Bronchial epithelial cell (primary cell): ENCODE results near the gene DNAH7. TPM values are rescaled to one million over a fixed set of nuclear protein-coding genes. Genes with fewer than 3 reads are reported as not detected.

ENCODE experiments used
- DNase-seq: peaks from one replicate; pipeline ENCODE4 v3.0.0-alpha.2; 2010; ENCODE audit warnings: low read depth
- FAIRE-seq: peaks from 2 replicates; lab custom pipeline; 2011; peaks lifted over from hg19 to GRCh38; lab: Jason Lieb, UNC
- H3K27me3 ChIP-seq: 2 replicates; pipeline ENCODE4 v1.5.1; 2011; ENCODE audit warnings: low read length; ENCODE audit not compliant: control insufficient read depth, insufficient read depth
- H3K36me3 ChIP-seq: 2 replicates; pipeline ENCODE4 v1.5.1; 2011; ENCODE audit warnings: low read length; ENCODE audit not compliant: control insufficient read depth, insufficient read depth
- H3K4me3 ChIP-seq: 2 replicates; pipeline ENCODE4 v1.5.1; 2011; ENCODE audit warnings: mild to moderate bottlenecking, low read depth, low read length, control low read depth
- total RNA-seq: library from RNA; depleted of rRNA; stranded (reverse); fragments of >200 nt; gene quantifications from 2 replicates; pipeline ENCODE4 v1.2.1, GENCODE V29; 2014
- TF ChIP-seq, protein P1 (sequence below): IDR thresholded peaks from 2 replicates; pipeline ENCODE4 v1.5.1; 2011; ENCODE audit warnings: mild to moderate bottlenecking, moderate library complexity, low read length, control low read depth, inconsistent platforms; ENCODE audit not compliant: insufficient read depth, severe bottlenecking

DNAH7 gene
- total RNA-seq, 1 donor from 2014 or later, result 0.26 TPM

DNA sequence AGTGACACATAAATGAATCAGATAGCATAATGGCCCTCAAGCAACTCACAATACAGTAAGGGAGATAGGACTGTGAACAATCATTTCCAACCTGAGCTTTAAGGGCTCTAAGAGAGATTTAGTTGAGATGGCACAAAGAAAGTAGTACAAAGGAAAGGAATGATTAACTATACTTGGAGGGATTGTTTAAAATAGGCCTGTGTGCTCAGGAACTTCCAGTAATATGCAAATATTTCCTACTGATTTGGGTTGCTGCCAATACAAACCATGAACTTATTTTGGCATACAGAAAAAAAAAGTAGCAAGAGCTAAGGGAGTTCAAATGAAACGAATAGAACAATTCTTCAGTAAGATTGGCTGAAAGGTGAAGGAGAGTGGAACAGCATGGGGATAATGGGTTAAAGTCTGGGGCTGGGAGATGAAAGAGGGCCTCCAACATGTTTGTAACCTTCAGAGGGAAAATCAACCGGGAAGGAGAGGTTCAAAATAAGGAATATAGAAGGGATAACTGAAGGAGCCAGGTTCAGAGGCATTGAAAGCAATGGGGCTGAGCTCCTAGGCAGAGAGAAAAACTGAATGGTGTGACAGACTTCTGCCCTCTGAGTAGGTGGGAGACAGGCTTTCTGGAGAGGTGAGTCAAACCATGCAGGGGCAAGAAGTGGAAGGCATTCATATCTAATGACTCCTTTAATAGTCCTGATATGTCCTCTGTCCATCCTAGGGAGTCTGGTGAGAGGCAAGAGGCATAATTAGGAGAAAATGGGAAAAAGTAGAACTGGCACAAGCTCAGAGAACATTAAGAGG, 83.5 kb downstream of the DNAH7 start:
- FAIRE-seq, result no peak
- no peak overlapping the region for H3K4me3 ChIP-seq
- TF ChIP-seq, protein P1, sequence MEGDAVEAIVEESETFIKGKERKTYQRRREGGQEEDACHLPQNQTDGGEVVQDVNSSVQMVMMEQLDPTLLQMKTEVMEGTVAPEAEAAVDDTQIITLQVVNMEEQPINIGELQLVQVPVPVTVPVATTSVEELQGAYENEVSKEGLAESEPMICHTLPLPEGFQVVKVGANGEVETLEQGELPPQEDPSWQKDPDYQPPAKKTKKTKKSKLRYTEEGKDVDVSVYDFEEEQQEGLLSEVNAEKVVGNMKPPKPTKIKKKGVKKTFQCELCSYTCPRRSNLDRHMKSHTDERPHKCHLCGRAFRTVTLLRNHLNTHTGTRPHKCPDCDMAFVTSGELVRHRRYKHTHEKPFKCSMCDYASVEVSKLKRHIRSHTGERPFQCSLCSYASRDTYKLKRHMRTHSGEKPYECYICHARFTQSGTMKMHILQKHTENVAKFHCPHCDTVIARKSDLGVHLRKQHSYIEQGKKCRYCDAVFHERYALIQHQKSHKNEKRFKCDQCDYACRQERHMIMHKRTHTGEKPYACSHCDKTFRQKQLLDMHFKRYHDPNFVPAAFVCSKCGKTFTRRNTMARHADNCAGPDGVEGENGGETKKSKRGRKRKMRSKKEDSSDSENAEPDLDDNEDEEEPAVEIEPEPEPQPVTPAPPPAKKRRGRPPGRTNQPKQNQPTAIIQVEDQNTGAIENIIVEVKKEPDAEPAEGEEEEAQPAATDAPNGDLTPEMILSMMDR, result no peak

DNA sequence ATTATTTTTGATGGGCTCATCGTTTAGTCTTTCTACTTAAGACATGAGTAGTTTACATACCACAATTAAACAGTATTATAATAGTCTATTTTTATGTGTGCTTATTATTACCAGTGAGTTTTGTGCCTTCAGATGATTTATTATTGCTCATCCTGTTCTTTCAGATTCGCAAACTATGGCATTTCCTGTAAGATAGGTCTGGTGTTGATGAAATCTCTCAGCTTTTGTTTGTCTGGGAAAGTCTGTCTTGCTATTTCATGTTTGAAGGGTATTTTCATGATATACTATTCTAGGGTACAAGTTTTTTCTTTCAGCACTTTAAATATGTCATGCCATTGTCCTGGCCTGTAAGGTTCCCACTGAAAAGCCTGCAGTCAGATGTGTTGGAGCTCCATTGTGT, 101.3 kb downstream of the DNAH7 start:
- H3K27me3 ChIP-seq, result no peaks in the 10 kb centered on the region
- H3K4me3 ChIP-seq, result no peak overlapping the region
- TF ChIP-seq, protein P1, result no peak
- H3K36me3 ChIP-seq, result no peaks in the 10 kb centered on the region
- DNase-seq (peak; percentile 74), FAIRE-seq (no peak)

More for the DNA sequence above, 83.5 kb downstream of the DNAH7 start:
- H3K36me3 ChIP-seq, result no peaks in the 10 kb centered on the region
- no peaks in the 10 kb centered on the region for H3K27me3 ChIP-seq
- DNase-seq, result no peak

DNA sequence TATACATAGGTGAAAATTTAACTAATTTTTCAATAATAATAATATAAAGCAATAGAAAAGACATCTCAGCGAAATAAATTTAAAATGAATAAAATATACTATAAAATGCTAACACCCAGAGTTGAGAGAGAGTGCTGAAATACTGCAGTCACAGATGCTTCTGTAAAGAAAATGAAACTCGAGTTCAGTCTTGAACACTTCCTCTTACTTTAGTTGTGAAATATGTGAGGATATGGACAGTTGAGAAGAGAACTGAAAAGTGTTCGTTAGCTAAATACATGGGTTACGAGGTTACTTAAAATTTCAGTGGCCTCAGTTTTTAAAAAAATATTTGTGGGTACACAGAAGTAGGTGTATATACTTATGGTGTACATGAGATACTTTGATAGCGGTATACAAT, 106.8 kb downstream of the DNAH7 start:
- Histone ChIP-seq H3K27me3 (no peaks in the 10 kb centered on the region), H3K4me3 (no peak overlapping the region), H3K36me3 (no peaks in the 10 kb centered on the region)
- TF ChIP-seq, protein P1, result no peak
- DNase-seq (no peak), FAIRE-seq (no peak)

DNA sequence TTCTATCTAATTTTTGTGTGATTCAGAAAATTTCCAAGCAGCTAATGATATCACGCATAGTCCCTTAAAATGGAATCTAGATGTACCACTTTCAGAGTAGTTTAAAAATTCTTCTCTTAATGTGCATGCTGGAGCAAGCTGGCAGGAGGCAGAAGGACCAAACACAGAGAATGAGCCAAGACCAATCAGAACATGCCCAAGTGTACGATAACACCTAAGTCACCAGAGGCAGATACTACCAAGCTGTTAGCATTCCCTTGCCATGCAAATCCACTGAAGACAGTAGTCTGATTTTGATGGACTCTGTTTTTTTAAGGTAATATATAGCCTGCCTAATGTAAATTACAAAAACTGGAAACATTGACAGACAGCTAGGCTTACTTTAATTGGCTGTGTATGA, 109.3 kb downstream of the DNAH7 start:
- FAIRE-seq (no peak), DNase-seq (peak; percentile 31)
- TF ChIP-seq, protein P1, result no peak
- H3K4me3 ChIP-seq, result no peak overlapping the region
- no peaks in the 10 kb centered on the region for H3K27me3 ChIP-seq
- no peaks in the 10 kb centered on the region for H3K36me3 ChIP-seq

DNA sequence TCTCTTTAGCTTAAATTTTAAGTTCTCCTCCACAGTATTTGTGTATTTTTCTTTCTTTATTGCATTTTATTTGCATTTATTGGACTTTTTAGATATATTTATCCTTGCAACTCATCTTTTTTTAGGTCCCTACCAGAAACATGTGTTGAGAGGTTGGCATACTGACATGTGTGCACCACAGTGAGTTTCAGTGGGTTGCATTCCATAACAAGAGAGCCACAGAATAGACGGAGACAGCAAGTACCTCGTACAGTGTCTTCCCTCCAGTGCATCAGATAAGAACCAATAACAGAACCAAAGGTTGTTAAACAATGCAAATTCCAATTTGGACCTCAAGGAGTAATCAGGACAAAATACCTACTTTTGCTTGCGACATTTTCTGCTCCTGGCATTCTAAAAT, 111.9 kb downstream of the DNAH7 start:
- DNase-seq (no peak), FAIRE-seq (no peak)
- no peaks in the 10 kb centered on the region for H3K36me3 ChIP-seq
- H3K4me3 ChIP-seq, result no peak overlapping the region
- TF ChIP-seq, protein P1, result no peak
- H3K27me3 ChIP-seq, result no peaks in the 10 kb centered on the region
